DOHH2 (cell line): ENCODE results near the gene POLN.

Experiments used
- H3F3A ChIP-seq: fragments of 200-600 bp; sonication (generic), shearing (Covaris generic); 2 replicates; pipeline ENCODE4 v1.6.0; 2016; ENCODE audit warnings: antibody characterized with exemption, mild to moderate bottlenecking; ENCODE audit not compliant: control insufficient read depth, insufficient read depth
- H3K27ac ChIP-seq: fragments of 200-600 bp; sonication (generic); 2 replicates; pipeline ENCODE4 v1.5.1; 2014; ENCODE audit warnings: low read depth, mild to moderate bottlenecking, low read length, moderate library complexity
- H3K27me3 ChIP-seq: fragments of 200-600 bp; sonication (generic); 2 replicates; pipeline ENCODE4 v1.6.1; 2014; ENCODE audit warnings: mild to moderate bottlenecking, low read length, mixed read lengths; ENCODE audit not compliant: control insufficient read depth
- H3K36me3 ChIP-seq: fragments of 200-600 bp; sonication (generic); 2 replicates; pipeline ENCODE4 v1.6.1; 2014; ENCODE audit warnings: mild to moderate bottlenecking, low read length, moderate library complexity, mixed read lengths; ENCODE audit not compliant: control insufficient read depth
- H3K4me1 ChIP-seq: fragments of 200-600 bp; sonication (generic); 2 replicates; pipeline ENCODE4 v1.6.1; 2014; ENCODE audit warnings: mild to moderate bottlenecking, low read length, mixed read lengths; ENCODE audit not compliant: control insufficient read depth
- H3K4me2 ChIP-seq: fragments of 200-600 bp; sonication (generic); 2 replicates; pipeline ENCODE4 v1.6.0; 2014; ENCODE audit warnings: mild to moderate bottlenecking, low read length, moderate library complexity
- H3K4me3 ChIP-seq: fragments of 200-600 bp; sonication (generic); 2 replicates; pipeline ENCODE4 v1.5.1; 2014; ENCODE audit warnings: mild to moderate bottlenecking, low read length, mixed read lengths
- H3K79me2 ChIP-seq: fragments of 200-600 bp; sonication (generic); 2 replicates; pipeline ENCODE4 v1.6.1; 2014; ENCODE audit warnings: mild to moderate bottlenecking, low read length, mixed read lengths; ENCODE audit not compliant: control insufficient read depth
- H3K9me2 ChIP-seq: fragments of 200-600 bp; sonication (generic); replicated peaks from 2 replicates; pipeline ENCODE4 v1.6.1; 2014; ENCODE audit warnings: mild to moderate bottlenecking, low read length, mixed read lengths; ENCODE audit not compliant: control insufficient read depth
- H3K9me3 ChIP-seq: fragments of 200-600 bp; sonication (generic); 2 replicates; pipeline ENCODE4 v1.6.1; 2014; ENCODE audit warnings: antibody characterized with exemption, low read length, mixed read lengths; ENCODE audit not compliant: control insufficient read depth, insufficient read depth
- H4K20me1 ChIP-seq: fragments of 200-600 bp; sonication (generic); 2 replicates; pipeline ENCODE4 v1.6.0; 2014; ENCODE audit warnings: low read depth, mild to moderate bottlenecking, antibody characterized with exemption, low read length, moderate library complexity; ENCODE audit not compliant: control insufficient read depth, insufficient read depth
- CTCF ChIP-seq: fragments of 200-600 bp; sonication (generic); IDR thresholded peaks from one replicate; pipeline ENCODE4 v1.5.1; 2014; ENCODE audit warnings: antibody characterized with exemption, mild to moderate bottlenecking, low read depth, low read length; ENCODE audit not compliant: poor library complexity, severe bottlenecking
- EZH2phosphoT487 ChIP-seq: fragments of 200-600 bp; sonication (generic); IDR thresholded peaks from 2 replicates; pipeline ENCODE4 v1.6.1; 2017; ENCODE audit warnings: borderline replicate concordance, mild to moderate bottlenecking, antibody characterized with exemption, low read length, moderate library complexity, mixed read lengths

Gene POLN

DNA sequence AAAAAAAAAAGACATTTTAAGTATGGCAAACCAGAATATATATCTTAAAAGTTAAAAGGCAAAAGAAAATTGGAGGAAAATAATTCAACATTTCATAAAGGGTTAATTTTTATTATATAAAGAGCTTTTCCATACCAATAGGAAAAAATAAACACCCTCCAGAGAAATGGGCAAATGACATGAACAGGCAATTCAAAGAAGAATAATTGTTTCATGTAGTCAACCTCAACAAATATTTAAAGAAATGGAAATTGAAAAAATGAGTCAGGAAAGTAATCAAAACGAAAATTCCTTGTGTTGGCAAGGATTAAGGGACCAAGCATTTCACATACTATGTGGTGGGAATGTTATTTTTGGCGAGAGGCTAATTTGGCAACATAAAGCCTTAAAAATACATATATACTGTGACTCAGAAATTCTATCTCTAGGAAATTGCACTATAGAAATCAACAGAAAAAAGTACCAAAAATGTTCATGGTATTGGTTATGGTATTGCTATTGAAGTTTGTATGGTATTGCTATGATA, 87.6 kb downstream of the POLN start:
- TF ChIP-seq CTCF (no peak), EZH2phosphoT487 (no peak)
- peaks cover 7% of the 10 kb centered on the region; the same call in 1 of the 2 replicates for H3K27me3 ChIP-seq
- no peak overlapping the region for H3K4me2 ChIP-seq
- H3F3A ChIP-seq: no peaks in the 10 kb centered on the region
- no peaks in the 10 kb centered on the region for H3K4me1 ChIP-seq
- no peaks in the 10 kb centered on the region for H4K20me1 ChIP-seq
- H3K9me3 ChIP-seq: no peaks in the 10 kb centered on the region
- H3K9me2 ChIP-seq: no peaks in the 10 kb centered on the region
- no peaks in the 10 kb centered on the region for H3K79me2 ChIP-seq
- no peaks in the 10 kb centered on the region for H3K36me3 ChIP-seq
- H3K27ac ChIP-seq: no peak overlapping the region
- no peak overlapping the region for H3K4me3 ChIP-seq

DNA sequence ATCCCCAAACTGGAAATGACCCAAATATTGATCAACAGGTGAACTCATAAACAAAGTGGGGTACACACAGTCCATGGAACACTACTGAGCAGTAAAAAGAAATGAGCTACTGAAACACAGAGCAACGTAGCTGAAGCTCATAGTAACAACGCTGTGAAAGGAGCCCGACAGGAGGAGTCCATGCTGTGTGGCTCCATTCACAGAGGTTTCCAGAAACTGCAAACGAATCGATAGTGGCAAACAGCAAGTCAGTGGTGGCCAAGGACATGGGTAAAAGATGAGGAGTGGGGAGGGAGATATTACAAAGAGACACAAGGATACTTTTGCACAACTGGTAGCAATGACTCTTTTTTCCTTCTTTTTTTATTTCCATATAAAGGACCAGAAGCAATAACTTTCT, 90.4 kb downstream of the POLN start:
- Histone ChIP-seq H3K27ac (no peak overlapping the region), H3K9me3 (no peaks in the 10 kb centered on the region), H3K4me3 (no peak overlapping the region), H3F3A (no peaks in the 10 kb centered on the region), H3K36me3 (no peaks in the 10 kb centered on the region), H3K9me2 (no peaks in the 10 kb centered on the region), H4K20me1 (no peaks in the 10 kb centered on the region), H3K27me3 (peaks cover 7% of the 10 kb centered on the region; the same call in 1 of the 2 replicates), H3K4me1 (no peaks in the 10 kb centered on the region), H3K4me2 (no peak overlapping the region), H3K79me2 (no peaks in the 10 kb centered on the region)
- TF ChIP-seq EZH2phosphoT487 (no peak), CTCF (no peak)

- Histone ChIP-seq H3K27ac (no peak overlapping the region), H3K79me2 (no peaks in the 10 kb centered on the region), H3F3A (no peaks in the 10 kb centered on the region), H3K9me2 (no peaks in the 10 kb centered on the region), H3K4me1 (no peaks in the 10 kb centered on the region), H3K36me3 (no peaks in the 10 kb centered on the region), H3K9me3 (no peaks in the 10 kb centered on the region), H4K20me1 (no peaks in the 10 kb centered on the region), H3K27me3 (peaks cover 12% of the 10 kb centered on the region; the same call in 1 of the 2 replicates), H3K4me2 (no peak overlapping the region), H3K4me3 (no peak overlapping the region)
- TF ChIP-seq EZH2phosphoT487: no peak
- no peak for TF ChIP-seq CTCF
Observed at GRCh38 chr4:2150076-2150475, 91.8 kb downstream of the POLN start.
